Measurements from ENCODE around the gene EPC2. TPM values are rescaled to one million over a fixed set of nuclear protein-coding genes. Genes with fewer than 3 reads are reported as not detected.

Gene EPC2
- total and polyA plus RNA-seq, 7 donors, result 9.2 to 31.4 (median 29.1) TPM

GRCh38 chr2:148824190-148824589 lies 179.6 kb downstream of the EPC2 start:
- intact Hi-C loops (cut with DNase I), result no loop called here
- H3K36me3 ChIP-seq, result no peaks in the 10 kb centered on the region
- WGBS, 2 donors, result 67 to 85% methylated on average over 1 of the region's 1 CpG
- no peaks in the 10 kb centered on the region for H3K9me3 ChIP-seq
- TF ChIP-seq POLR2A (IDR thresholded peaks at IDR 0.05) (no peak), CTCF (IDR thresholded peaks at IDR 0.05) (no peak), POLR2AphosphoS5 (IDR thresholded peaks at IDR 0.05) (no peak), EP300 (IDR thresholded peaks at IDR 0.05) (no peak)
- no peaks in the 10 kb centered on the region for H3K27me3 ChIP-seq
- DNase-seq, result no peak
- no peaks in the 10 kb centered on the region for H3K4me1 ChIP-seq
- no peak overlapping the region for H3K27ac ChIP-seq
- H3K4me3 ChIP-seq, result no peak overlapping the region

- no peak overlapping the region for H3K4me3 ChIP-seq
- H3K27ac ChIP-seq, result no peak overlapping the region
- DNase-seq, result no peak
- H3K36me3 ChIP-seq, result no peaks in the 10 kb centered on the region
- H3K9me3 ChIP-seq, result no peaks in the 10 kb centered on the region
- no peaks in the 10 kb centered on the region for H3K4me1 ChIP-seq
- TF ChIP-seq CTCF (IDR thresholded peaks at IDR 0.05) (no peak), POLR2A (IDR thresholded peaks at IDR 0.05) (no peak), POLR2AphosphoS5 (IDR thresholded peaks at IDR 0.05) (no peak), EP300 (IDR thresholded peaks at IDR 0.05) (no peak)
- intact Hi-C loops (cut with DNase I), result no loop called here
- H3K27me3 ChIP-seq, result no peaks in the 10 kb centered on the region
Observed at GRCh38 chr2:148826791-148827190, 182.2 kb downstream of the EPC2 start.

GRCh38 chr2:148828941-148829340 lies 184.4 kb downstream of the EPC2 start:
- TF ChIP-seq POLR2A (IDR thresholded peaks at IDR 0.05) (no peak), EP300 (IDR thresholded peaks at IDR 0.05) (no peak), CTCF (IDR thresholded peaks at IDR 0.05) (no peak), POLR2AphosphoS5 (IDR thresholded peaks at IDR 0.05) (no peak)
- H3K4me3 ChIP-seq, result no peak overlapping the region
- no peak overlapping the region for H3K27ac ChIP-seq
- H3K9me3 ChIP-seq, result no peaks in the 10 kb centered on the region
- WGBS, 2 donors, result 81 to 88% methylated on average over 2 of the region's 2 CpGs
- H3K27me3 ChIP-seq, result no peaks in the 10 kb centered on the region
- H3K36me3 ChIP-seq, result no peaks in the 10 kb centered on the region
- H3K4me1 ChIP-seq, result no peaks in the 10 kb centered on the region
- no peak for DNase-seq
- intact Hi-C loops (cut with DNase I), result no loop called here

- intact Hi-C loops (cut with DNase I), result no loop called here
- DNase-seq, result no peak
- 53 to 81% methylated on average over 3 of the region's 3 CpGs for WGBS, 2 donors
- Histone ChIP-seq H3K9me3 (no peaks in the 10 kb centered on the region), H3K4me1 (no peaks in the 10 kb centered on the region), H3K27me3 (no peaks in the 10 kb centered on the region), H3K27ac (no peak overlapping the region), H3K4me3 (no peak overlapping the region), H3K36me3 (no peaks in the 10 kb centered on the region)
- no peak for TF ChIP-seq POLR2AphosphoS5 (IDR thresholded peaks at IDR 0.05)
Observed at GRCh38 chr2:148829618-148830017, 185.1 kb downstream of the EPC2 start.

- no peak for TF ChIP-seq POLR2A (IDR thresholded peaks at IDR 0.05)
- no peak for TF ChIP-seq EP300 (IDR thresholded peaks at IDR 0.05)
- no peak overlapping the region for H3K4me3 ChIP-seq
- no peak overlapping the region for H3K27ac ChIP-seq
- 92 to 95% methylated on average over 7 of the region's 7 CpGs for WGBS, 2 donors
- no peaks in the 10 kb centered on the region for H3K36me3 ChIP-seq
- no peaks in the 10 kb centered on the region for H3K27me3 ChIP-seq
- DNase-seq, result no peak
- no peaks in the 10 kb centered on the region for H3K9me3 ChIP-seq
- H3K4me1 ChIP-seq, result no peaks in the 10 kb centered on the region
- intact Hi-C loops (cut with DNase I), result no loop called here
Observed at GRCh38 chr2:148832637-148833036, 188.1 kb downstream of the EPC2 start.

Small RNAs within 50 kb of the gene (small RNA-seq; reads per million reads assigned to genes)
- gene RNU2-9P (0 reads per million in 3 donors), gene RPS29P8 (0 reads per million in 3 donors)

Other genes starting within 250 kb of the EPC2 start
- 10 to 100 TPM in 1 of 4 donors, 1 to 10 TPM in 3; 7.3 to 11.1 (median 7.9) TPM for gene KIF5C, start 230.5 kb downstream of the EPC2 start, total RNA-seq
- gene KIF5C, start 230.5 kb downstream of the EPC2 start, polyA plus RNA-seq, result 1 to 10 TPM in 2 of 3 donors, under 1 TPM in 1; 0.23 to 2.1 (median 1.2) TPM

All from sigmoid colon (tissue), 7 donors.